Measurements from ENCODE around the gene DVL2.
"Not testable (repeated sequence)": the region's sequence is repeated elsewhere in the genome, so short reads cannot be mapped to it uniquely, and the experiment has no call there.

Gene DVL2

GRCh38 chr17:7249214-7249613, 14.9 kb upstream of the DVL2 start:
- H3K27me3 Mint-ChIP-seq: no peaks in the 10 kb centered on the region
- peak overlapping the region; percentile 94 for H3K4me3 Mint-ChIP-seq
- no peaks in the 10 kb centered on the region for H3K9me3 Mint-ChIP-seq
- peak overlapping the region; percentile 9 for H3K27ac Mint-ChIP-seq
- peaks cover 52% of the 10 kb centered on the region for H3K4me1 Mint-ChIP-seq (ENCODE audit: low read depth)
- H3K36me3 Mint-ChIP-seq (ENCODE audit: low read depth): peaks cover 37% of the 10 kb centered on the region

DNA sequence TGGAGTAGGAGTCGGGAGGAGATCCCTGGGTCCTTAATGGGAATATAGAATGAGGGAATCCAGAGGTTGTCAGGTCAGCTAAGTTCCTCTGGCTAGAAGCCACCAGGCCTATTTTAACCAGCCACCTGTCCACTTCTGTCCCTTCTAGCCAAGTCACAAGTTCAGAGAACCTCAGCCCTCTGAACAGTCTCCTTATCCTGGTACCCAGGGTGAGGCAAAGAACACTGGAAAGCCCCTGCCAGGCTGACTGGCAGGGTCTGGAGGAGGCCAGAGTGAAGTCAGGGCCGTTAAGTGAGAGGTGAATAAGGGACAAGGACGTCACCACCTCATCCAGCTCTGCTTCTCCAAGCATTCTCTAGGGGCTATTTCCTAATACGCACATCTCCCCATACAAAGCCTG, 14.5 kb upstream of the DVL2 start:
- H3K36me3 Mint-ChIP-seq (ENCODE audit: low read depth): peaks cover 37% of the 10 kb centered on the region
- peak overlapping the region; percentile 9 for H3K27ac Mint-ChIP-seq
- no peaks in the 10 kb centered on the region for H3K9me3 Mint-ChIP-seq
- H3K27me3 Mint-ChIP-seq: no peaks in the 10 kb centered on the region
- H3K4me1 Mint-ChIP-seq (ENCODE audit: low read depth): peaks cover 48% of the 10 kb centered on the region
- peak overlapping the region; percentile 9 for H3K4me3 Mint-ChIP-seq

DNA sequence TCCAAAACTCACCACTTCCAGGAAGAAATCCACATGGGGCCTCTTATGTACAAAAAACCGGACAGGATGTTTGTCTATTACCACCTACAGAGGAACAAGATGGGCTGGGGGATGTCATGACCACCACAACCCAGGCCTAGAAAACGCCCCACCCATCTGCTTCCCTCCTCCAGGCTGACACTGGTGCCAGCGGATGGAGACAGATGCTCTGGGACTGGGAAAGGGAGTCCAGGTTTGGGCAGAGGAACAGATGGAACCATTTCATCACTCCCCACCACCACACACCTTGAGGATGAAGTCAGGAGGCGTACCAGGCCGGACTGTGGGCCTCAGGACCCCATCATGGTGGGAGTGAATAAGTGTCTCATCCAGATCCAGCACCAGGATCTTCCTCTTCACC, 12.5 kb upstream of the DVL2 start:
- Mint-ChIP-seq H3K4me3 (no peak overlapping the region), H3K27ac (peak overlapping the region; percentile 32), H3K36me3 (ENCODE audit: low read depth) (peaks cover 40% of the 10 kb centered on the region), H3K9me3 (no peaks in the 10 kb centered on the region), H3K27me3 (no peaks in the 10 kb centered on the region), H3K4me1 (ENCODE audit: low read depth) (peaks cover 46% of the 10 kb centered on the region)

GRCh38 chr17:7243838-7244237, 9.5 kb upstream of the DVL2 start:
- H3K9me3 Mint-ChIP-seq, H3K27me3 Mint-ChIP-seq, H3K4me3 Mint-ChIP-seq, H3K27ac Mint-ChIP-seq: not testable (repeated sequence)
- H3K4me1 Mint-ChIP-seq (ENCODE audit: low read depth): peaks cover 48% of the 10 kb centered on the region
- peaks cover 47% of the 10 kb centered on the region for H3K36me3 Mint-ChIP-seq (ENCODE audit: low read depth)

DNA sequence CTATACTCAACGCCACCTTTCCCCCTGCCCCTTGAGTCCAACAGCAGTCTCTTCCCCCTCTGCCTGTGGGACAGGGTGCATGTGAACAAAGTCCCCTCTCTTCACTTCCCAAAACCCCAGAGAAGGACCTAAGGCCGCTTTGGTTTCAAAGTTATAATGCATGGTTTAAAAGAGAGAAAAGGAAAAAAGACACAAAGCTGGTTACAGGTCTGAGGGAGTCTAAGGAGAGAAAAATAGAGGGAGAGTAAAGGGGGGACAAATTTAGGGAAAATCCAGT, 9.1 kb upstream of the DVL2 start:
- Mint-ChIP-seq H3K36me3 (ENCODE audit: low read depth) (peaks cover 47% of the 10 kb centered on the region), H3K4me1 (ENCODE audit: low read depth) (peaks cover 43% of the 10 kb centered on the region), H3K27me3 (no peaks in the 10 kb centered on the region), H3K4me3 (peak overlapping the region; percentile 94), H3K9me3 (no peaks in the 10 kb centered on the region), H3K27ac (peak overlapping the region; percentile 80)

- Mint-ChIP-seq H3K27me3 (no peaks in the 10 kb centered on the region), H3K9me3 (no peaks in the 10 kb centered on the region), H3K27ac (peak overlapping the region; percentile 96), H3K4me1 (ENCODE audit: low read depth) (peaks cover 42% of the 10 kb centered on the region), H3K4me3 (peak overlapping the region; percentile 94), H3K36me3 (ENCODE audit: low read depth) (peaks cover 47% of the 10 kb centered on the region)
Measured at GRCh38 chr17:7242717-7243452, 8.6 kb upstream of the DVL2 start.

DNA sequence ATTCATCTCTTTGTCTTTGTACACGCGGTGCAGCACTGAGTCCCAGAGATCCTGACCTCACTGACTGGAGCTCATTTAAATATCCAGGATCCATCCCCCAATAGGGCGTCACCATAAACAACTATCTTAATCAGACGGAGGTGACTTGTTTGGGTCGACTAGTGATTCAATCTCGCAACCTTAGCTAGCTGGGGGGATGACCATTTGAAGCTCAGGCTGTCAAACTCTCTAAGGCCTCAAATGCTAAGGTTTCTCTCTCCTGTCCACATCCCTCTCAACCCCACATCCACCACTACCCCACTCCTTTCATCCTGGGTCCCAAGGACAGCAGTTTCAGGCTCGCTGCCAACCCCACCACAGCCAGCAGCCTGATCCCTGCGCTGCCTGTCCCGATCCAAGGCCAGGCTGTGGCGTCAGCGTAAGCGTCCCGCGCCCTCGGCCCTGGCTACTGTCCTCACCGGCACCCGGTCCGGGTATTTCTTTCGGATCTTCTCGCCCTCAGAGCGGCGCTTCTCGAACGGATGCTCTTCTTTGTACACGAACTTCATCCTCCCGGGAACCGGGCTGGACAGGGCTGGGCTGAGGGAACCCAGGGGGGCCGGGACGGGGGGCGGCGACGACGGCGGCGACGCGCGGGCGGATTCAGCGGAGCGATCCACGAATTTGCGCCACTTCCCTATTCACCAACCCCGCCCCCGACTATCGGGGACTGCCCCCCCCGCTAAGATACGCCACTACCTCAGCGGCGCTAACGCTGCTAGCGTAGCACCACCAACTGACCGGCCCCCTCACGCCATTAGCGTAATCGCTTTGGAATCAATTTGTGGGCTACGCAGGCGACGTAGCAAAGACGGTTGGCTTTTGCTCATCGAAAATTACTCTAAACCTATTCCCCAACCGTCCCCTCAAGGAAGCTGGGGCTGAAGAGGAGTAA, 7.7 kb upstream of the DVL2 start, which contains the start of gene GABARAP:
TSS of gene GABARAP (minus strand) at position 667 of the 934 bp plus-strand sequence. CDS start at position 548, 119 bp downstream.
- no peaks in the 10 kb centered on the region for H3K9me3 Mint-ChIP-seq
- H3K27ac Mint-ChIP-seq: peak within 1 kb of the TSS; percentile 96
- H3K36me3 Mint-ChIP-seq (ENCODE audit: low read depth): peaks cover 48% of the 10 kb centered on the region
- no peaks in the 10 kb centered on the region for H3K27me3 Mint-ChIP-seq
- peaks cover 44% of the 10 kb centered on the region for H3K4me1 Mint-ChIP-seq (ENCODE audit: low read depth)
- H3K4me3 Mint-ChIP-seq: peak within 1 kb of the TSS; percentile 94

GRCh38 chr17:7241090-7241733, 6.9 kb upstream of the DVL2 start:
- Mint-ChIP-seq H3K4me3 (peak overlapping the region; percentile 94), H3K36me3 (ENCODE audit: low read depth) (peaks cover 48% of the 10 kb centered on the region), H3K27me3 (no peaks in the 10 kb centered on the region), H3K27ac (peak overlapping the region; percentile 89), H3K9me3 (no peaks in the 10 kb centered on the region), H3K4me1 (ENCODE audit: low read depth) (peaks cover 52% of the 10 kb centered on the region)

DNA sequence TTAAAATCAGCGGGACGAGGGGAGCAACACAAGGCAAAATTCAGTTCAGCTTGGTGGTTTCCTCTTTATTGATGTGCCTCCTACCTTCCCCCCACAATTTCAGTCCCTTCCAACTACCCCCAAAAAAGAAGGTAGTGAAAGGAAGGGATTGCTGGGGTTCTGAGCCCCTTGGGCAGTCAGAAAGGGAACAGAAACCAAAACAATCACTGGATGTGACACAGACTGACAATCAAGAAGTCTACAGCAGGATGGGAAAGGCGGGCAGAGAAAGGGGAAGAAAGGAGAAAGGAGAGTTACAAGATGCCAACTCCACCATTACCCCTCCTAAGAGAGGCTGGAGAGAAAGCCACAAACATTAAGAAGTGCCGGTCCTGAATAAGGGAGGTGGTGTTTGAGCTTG, 6.1 kb upstream of the DVL2 start:
- no peaks in the 10 kb centered on the region for H3K9me3 Mint-ChIP-seq
- peaks cover 61% of the 10 kb centered on the region for H3K4me1 Mint-ChIP-seq (ENCODE audit: low read depth)
- H3K27ac Mint-ChIP-seq: peak overlapping the region; percentile 95
- H3K36me3 Mint-ChIP-seq (ENCODE audit: low read depth): peaks cover 51% of the 10 kb centered on the region
- no peaks in the 10 kb centered on the region for H3K27me3 Mint-ChIP-seq
- peak overlapping the region; percentile 94 for H3K4me3 Mint-ChIP-seq

DNA sequence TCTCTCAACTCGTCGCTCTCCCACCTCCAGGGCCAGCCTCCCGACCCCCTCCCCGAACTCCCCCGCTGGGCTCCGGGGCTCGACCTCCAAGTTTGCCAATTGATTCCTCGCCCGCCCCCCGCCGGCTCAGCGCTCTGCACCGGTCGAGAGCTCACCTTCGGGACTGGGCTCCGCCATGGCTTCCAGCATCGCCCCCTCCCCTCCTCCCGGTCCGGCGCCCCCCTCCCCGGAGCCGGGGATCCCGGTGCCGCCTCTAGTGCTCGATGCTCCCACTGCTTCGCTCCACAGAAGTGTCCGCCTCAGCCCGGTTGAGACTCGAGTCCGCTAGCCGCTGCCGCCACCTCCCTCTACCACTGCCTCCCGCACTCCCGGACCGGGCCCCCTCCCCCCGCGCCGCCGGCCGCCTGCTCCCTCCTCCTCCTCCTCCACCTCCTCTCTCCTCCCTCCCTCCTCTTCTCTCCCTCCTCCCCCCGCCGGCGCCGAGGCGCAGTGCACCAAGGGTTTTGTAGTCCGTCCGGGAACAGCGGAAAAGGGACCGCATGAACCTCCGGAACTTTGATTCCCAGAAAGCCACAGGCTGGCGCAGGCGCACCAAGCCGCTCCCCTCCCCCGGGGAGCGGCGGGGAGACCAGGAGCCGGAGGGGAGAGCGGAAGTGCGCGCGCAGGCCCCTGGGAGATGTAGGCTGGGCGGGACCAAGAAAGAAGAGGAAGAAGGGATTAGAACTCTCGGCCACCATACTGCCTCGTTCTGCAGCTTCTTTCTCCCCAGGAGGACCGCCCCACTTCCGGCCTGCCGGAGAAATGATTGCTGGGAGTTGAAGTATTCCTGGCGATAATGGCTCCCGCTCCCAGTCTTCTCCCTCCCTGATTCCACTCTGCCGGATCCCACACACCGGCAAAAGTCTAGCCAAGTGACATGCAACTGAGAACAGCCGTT, 5.0 kb upstream of the DVL2 start, which contains the start of gene PHF23:
TSS of gene PHF23 (minus strand) at position 367 of the 937 bp plus-strand sequence. CDS start at position 189, 178 bp downstream.
- Mint-ChIP-seq H3K27me3 (no peaks in the 10 kb centered on the region), H3K9me3 (no peaks in the 10 kb centered on the region), H3K27ac (peak within 1 kb of the TSS; percentile 95), H3K4me3 (peak within 1 kb of the TSS; percentile 94), H3K36me3 (ENCODE audit: low read depth) (peaks cover 56% of the 10 kb centered on the region), H3K4me1 (ENCODE audit: low read depth) (peaks cover 71% of the 10 kb centered on the region)

DNA sequence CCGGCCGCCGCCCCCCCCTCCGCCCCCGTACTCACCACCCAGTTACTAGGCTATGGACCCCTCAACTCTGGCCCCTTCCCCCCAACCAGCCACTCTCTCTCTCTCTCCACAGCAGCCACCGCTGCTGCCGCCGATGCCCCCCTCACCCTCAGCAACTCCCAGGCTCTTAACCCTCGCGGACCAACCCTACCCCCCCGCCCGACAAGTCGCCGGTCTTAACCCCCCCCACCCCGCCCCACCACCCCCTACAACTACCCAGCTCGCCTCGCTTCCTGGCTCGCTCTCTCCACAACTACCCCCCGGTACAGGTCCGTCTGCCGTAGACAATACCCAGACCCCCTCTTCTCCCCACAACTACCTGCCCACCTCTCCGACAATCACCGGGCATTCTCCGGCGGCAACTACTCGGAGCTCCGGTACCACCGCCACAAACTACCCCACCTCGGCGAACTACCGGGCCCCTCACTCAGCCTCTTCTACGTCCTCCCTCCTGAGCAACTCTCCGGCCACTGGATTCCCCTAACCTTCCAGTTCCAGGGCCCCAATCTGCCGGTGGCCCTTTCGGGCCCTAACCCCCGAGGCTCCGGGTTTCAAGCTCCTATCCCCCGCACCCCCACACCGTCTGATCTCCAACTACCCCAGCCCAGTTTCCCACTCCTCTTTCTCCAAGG, 4.2 kb upstream of the DVL2 start:
- peaks cover 76% of the 10 kb centered on the region for H3K4me1 Mint-ChIP-seq (ENCODE audit: low read depth)
- no peaks in the 10 kb centered on the region for H3K9me3 Mint-ChIP-seq
- peaks cover 48% of the 10 kb centered on the region for H3K36me3 Mint-ChIP-seq (ENCODE audit: low read depth)
- peak overlapping the region; percentile 95 for H3K27ac Mint-ChIP-seq
- peak overlapping the region; percentile 94 for H3K4me3 Mint-ChIP-seq
- H3K27me3 Mint-ChIP-seq: no peaks in the 10 kb centered on the region

- Mint-ChIP-seq H3K27ac (peak overlapping the region; percentile 84), H3K4me3 (peak overlapping the region; percentile 94), H3K9me3 (no peaks in the 10 kb centered on the region), H3K27me3 (no peaks in the 10 kb centered on the region), H3K4me1 (ENCODE audit: low read depth) (peaks cover 76% of the 10 kb centered on the region), H3K36me3 (ENCODE audit: low read depth) (peaks cover 47% of the 10 kb centered on the region)
Measured at GRCh38 chr17:7237761-7238419, 3.6 kb upstream of the DVL2 start.

DNA sequence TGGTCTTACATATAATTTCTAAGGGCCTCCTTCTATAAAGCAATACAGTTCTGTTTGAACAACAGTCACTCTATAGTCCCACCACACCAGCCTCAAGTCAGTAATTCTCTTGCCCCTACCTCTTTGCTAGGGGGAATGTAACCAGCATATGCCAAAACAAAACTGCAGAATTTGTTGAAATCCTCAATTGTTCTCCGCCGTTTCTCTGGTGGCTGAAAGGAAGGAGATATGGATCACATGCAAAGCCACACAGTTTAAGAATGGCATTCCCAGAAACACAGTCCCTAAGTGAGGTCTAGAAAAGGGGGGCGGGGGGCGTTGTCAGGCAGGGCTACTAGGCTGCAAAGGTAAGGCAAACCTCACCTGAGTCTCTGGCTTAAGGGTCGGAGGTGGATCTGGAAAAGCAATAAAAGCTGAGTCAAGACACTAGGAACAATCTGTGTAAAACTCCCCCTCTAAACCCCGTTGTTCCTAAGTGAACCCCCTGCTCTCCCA, 3.0 kb upstream of the DVL2 start:
- Mint-ChIP-seq H3K4me3 (peak overlapping the region; percentile 94), H3K4me1 (ENCODE audit: low read depth) (peaks cover 76% of the 10 kb centered on the region), H3K36me3 (ENCODE audit: low read depth) (peaks cover 45% of the 10 kb centered on the region), H3K27me3 (no peaks in the 10 kb centered on the region), H3K9me3 (no peaks in the 10 kb centered on the region), H3K27ac (peak overlapping the region; percentile 84)

All from stimulated activated naive CD8-positive, alpha-beta T cell treated with anti-CD3 and anti-CD28 coated beads, Interleukin-15, Interleukin-2, amounts not matched to agents 100 ng/mL and 50 ng/mL, for 24 hours (primary cell).